Measurements from ENCODE around the gene REPIN1.

REPIN1 gene

GRCh38 chr7:150398108-150398964 is 29.7 kb downstream of the REPIN1 start:
- no peak for DNase-seq

GRCh38 chr7:150398965-150399320 is 30.3 kb downstream of the REPIN1 start:
- DNase-seq: no peak

- DNase-seq: no peak
Observed at GRCh38 chr7:150399421-150400007, 30.9 kb downstream of the REPIN1 start.

GRCh38 chr7:150400008-150400787 is 31.6 kb downstream of the REPIN1 start:
- no peak for DNase-seq

- DNase-seq: no peak
Observed at GRCh38 chr7:150400788-150401423, 32.3 kb downstream of the REPIN1 start.

GRCh38 chr7:150401424-150401790 is 32.8 kb downstream of the REPIN1 start:
- no peak for DNase-seq

GRCh38 chr7:150401861-150402631 is 33.4 kb downstream of the REPIN1 start:
- DNase-seq: no peak

- no peak for DNase-seq
Observed at GRCh38 chr7:150402671-150403321, 34.2 kb downstream of the REPIN1 start.

- no peak for DNase-seq
Observed at GRCh38 chr7:150403376-150404171, 35.0 kb downstream of the REPIN1 start.

- DNase-seq: no peak
Observed at GRCh38 chr7:150404172-150404804, 35.7 kb downstream of the REPIN1 start.

- DNase-seq: peak; percentile 45
Observed at GRCh38 chr7:150404805-150405583, 36.4 kb downstream of the REPIN1 start.

GRCh38 chr7:150405584-150406311 is 37.1 kb downstream of the REPIN1 start:
- no peak for DNase-seq

- no peak for DNase-seq
Observed at GRCh38 chr7:150406312-150406566, 37.6 kb downstream of the REPIN1 start.

GRCh38 chr7:150406567-150407421 is 38.2 kb downstream of the REPIN1 start:
- no peak for DNase-seq

- DNase-seq: no peak
Observed at GRCh38 chr7:150407588-150408392, 39.2 kb downstream of the REPIN1 start.

- DNase-seq: no peak
Observed at GRCh38 chr7:150408393-150409299, 40.0 kb downstream of the REPIN1 start.

All from NCI-H1048 (cell line).